ENCODE measurements around the gene FTMT.
"Not testable (repeated sequence)": the region's sequence is repeated elsewhere in the genome, so short reads cannot be mapped to it uniquely, and the experiment has no call there.

The FTMT gene

GRCh38 chr5:121851643-121852574 is at the start of gene FTMT:
TSS of gene FTMT (plus strand) at chr5:121851882. CDS start at chr5:121851964, 82 bp downstream.
- no peak for DNase-seq

GRCh38 chr5:121805251-121805650 is 46.4 kb upstream of the FTMT start:
- not testable (repeated sequence) for DNase-seq

- no peak for DNase-seq
These were observed 45.8 kb upstream of the FTMT start for GRCh38 chr5:121805911-121806310.

- no peak for DNase-seq
These were observed 35.5 kb upstream of the FTMT start for GRCh38 chr5:121816164-121816563.

- no peak for DNase-seq
These were observed 31.9 kb upstream of the FTMT start for GRCh38 chr5:121819682-121820261.

GRCh38 chr5:121833617-121834016 is 18.1 kb upstream of the FTMT start:
- DNase-seq: no peak

- no peak for DNase-seq
These were observed 17.7 kb upstream of the FTMT start for GRCh38 chr5:121834021-121834420.

- no peak for DNase-seq
These were observed 9.8 kb upstream of the FTMT start for GRCh38 chr5:121841892-121842291.

- DNase-seq: no peak
These were observed 1.4 kb upstream of the FTMT start for GRCh38 chr5:121850272-121850671.

- DNase-seq: no peak
These were observed 2.2 kb downstream of the FTMT start for GRCh38 chr5:121853850-121854249.

GRCh38 chr5:121862801-121863200 is 11.1 kb downstream of the FTMT start:
- no peak for DNase-seq

- DNase-seq: no peak
These were observed 12.1 kb downstream of the FTMT start for GRCh38 chr5:121863753-121864285.

GRCh38 chr5:121867403-121867802 is 15.7 kb downstream of the FTMT start:
- DNase-seq: no peak

GRCh38 chr5:121870489-121870888 is 18.8 kb downstream of the FTMT start:
- no peak for DNase-seq

- DNase-seq: no peak
These were observed 21.2 kb downstream of the FTMT start for GRCh38 chr5:121872856-121873255.

GRCh38 chr5:121873409-121873808 is 21.7 kb downstream of the FTMT start:
- no peak for DNase-seq

GRCh38 chr5:121885630-121886029 is 33.9 kb downstream of the FTMT start:
- DNase-seq: no peak

- DNase-seq: no peak
These were observed 36.0 kb downstream of the FTMT start for GRCh38 chr5:121887727-121888126.

- no peak for DNase-seq
These were observed 38.7 kb downstream of the FTMT start for GRCh38 chr5:121890297-121890858.

GRCh38 chr5:121897341-121897740 is 45.7 kb downstream of the FTMT start:
- DNase-seq: no peak

GRCh38 chr5:121899346-121899745 is 47.7 kb downstream of the FTMT start:
- peak; percentile 26 for DNase-seq
